HG03571 (cell line): Measurements from ENCODE around the gene TMEM191B.
"Not testable (repeated sequence)": the region's sequence is repeated elsewhere in the genome, so short reads cannot be mapped to it uniquely, and the experiment has no call there.

ENCODE experiments used
- ATAC-seq: cut with Tn5 transposase; IDR thresholded peaks from one replicate; pipeline ENCODE4 v1.9.1; 2021; ENCODE audit not compliant: unreplicated experiment

The TMEM191B gene

GRCh38 chr22:18527752-18528596 is at the start of gene TMEM191B:
TMEM191B (plus strand) TSS chr22:18527802; CDS start chr22:18527981, 179 bp downstream.
- peak; percentile 18 for ATAC-seq

DNA sequence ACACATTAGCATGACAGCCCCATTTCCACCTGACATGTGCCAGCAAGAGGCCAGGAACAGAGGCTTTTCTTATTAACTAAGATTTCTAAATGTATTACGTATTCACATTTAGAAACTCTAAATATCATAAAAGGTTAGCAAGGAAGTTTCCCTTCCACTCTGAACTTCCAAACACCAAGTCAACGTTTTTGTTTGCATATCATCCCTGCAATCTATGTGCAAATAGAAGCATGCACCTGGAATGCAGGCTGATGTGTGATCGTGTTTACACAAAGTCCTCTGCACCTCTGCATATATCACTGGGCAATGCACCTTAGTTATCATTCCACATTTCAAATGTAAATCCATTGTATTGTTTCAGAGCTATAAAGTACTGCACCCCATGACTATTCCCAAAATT is 31.4 kb upstream of the TMEM191B start:
- ATAC-seq = not testable (repeated sequence)

- not testable (repeated sequence) for ATAC-seq
These were observed 16.3 kb upstream of the TMEM191B start for GRCh38 chr22:18511327-18511726.

- ATAC-seq = not testable (repeated sequence)
These were observed 15.2 kb upstream of the TMEM191B start for GRCh38 chr22:18512378-18512777.

GRCh38 chr22:18513454-18513853 is 14.1 kb upstream of the TMEM191B start:
- not testable (repeated sequence) for ATAC-seq

GRCh38 chr22:18518061-18518460 is 9.5 kb upstream of the TMEM191B start, which contains the start of gene GGTLC3:
GGTLC3 (minus strand) TSS chr22:18518161; CDS start chr22:18517897, 264 bp downstream.
- not testable (repeated sequence) for ATAC-seq

GRCh38 chr22:18522762-18523161 is 4.8 kb upstream of the TMEM191B start:
- not testable (repeated sequence) for ATAC-seq

DNA sequence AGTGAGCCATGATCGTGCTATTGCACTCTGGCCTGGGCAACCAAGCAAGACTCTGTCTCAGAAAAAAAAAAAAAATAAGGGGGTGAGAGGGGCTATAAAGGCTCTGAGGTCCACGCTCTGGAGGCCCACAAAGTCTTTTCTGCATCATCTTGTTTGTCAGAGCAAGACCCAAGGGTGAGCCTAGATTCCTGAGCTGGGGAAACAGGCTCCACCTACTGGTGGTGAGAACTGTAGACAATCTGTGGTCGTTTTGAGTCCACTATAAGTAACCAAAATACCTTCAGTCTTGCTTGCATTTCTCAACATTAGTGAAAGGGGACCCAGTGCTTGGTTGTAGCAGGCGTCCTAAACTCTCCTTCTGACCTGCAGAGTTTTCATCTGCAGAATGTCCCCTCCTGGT is 4.3 kb upstream of the TMEM191B start:
- ATAC-seq = not testable (repeated sequence)

DNA sequence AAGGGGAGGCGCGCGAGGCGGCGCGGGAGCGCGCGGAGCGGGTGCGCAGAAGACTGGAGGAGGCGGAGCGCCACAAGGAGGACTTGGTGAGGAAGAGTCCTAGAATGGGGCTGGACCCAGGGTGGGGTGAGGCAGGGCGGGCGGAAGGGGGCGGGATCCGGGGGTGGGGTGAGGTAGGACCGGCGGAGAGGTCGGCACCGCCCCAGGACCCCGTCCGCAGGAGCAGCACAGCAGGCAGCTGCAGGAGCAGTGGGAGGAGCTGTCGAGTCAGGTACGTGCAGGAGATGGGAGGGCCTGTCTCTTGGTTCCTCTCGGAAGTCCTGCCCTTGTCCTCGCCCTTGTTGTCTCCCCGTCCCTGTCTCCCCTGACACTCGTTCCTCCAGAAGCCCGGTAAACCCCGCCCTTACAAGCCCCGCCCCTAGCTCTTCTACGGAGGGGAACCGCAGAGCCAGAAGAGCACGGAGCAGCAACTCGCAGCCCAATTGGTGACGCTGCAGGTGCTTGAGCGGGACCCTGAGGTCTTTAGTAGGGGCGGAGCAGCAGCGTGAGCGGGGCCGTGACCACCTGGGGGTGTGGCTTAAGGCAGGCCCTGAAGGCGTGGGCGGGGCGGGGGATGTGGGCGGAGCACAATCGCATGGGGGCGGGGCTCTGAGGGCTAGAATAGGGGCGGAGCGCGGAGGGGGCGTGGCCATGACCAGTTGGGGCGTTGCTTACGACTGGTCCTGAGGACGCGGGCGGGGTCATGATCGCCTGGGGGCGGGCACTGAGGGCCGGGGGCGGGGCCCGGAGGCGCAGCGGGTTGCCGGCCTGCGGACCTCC is 1.2 kb downstream of the TMEM191B start:
- peak; percentile 74 for ATAC-seq

DNA sequence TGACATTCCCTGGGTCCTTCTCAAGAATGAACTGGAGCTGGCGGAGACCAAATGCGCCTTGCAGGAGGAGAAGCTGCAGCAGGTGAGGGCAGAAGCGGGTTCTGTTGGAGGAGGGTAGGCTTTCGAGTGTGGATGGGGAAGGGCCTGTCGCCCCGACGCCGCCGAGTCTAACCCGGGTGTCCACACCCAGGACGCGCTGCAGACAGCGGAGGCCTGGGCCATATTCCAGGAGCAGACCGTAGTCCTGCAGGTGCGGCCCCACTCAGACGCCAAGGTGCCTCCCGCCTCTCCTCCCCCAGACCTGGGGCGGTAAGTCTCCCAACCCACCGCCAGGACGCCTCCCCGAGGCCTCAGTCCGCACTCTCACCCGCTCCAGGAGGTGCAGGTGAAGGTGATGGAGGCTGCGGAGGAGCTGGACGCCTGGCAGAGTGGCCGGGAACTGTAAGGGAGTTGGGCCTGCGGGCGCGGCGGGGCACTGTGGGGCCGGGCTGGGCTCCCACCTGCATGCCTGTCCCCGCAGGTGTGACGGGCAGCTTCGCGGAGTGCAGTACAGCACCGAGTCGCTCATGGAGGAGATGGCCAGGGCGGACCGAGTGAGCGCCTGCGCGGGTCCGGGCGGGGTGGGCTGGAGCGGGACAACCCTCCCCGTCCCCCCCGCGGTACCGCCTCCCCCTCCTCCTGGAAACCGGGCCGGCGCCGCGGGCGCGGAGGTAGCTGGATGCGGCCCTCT is 2.0 kb downstream of the TMEM191B start:
- peak; percentile 20 for ATAC-seq

DNA sequence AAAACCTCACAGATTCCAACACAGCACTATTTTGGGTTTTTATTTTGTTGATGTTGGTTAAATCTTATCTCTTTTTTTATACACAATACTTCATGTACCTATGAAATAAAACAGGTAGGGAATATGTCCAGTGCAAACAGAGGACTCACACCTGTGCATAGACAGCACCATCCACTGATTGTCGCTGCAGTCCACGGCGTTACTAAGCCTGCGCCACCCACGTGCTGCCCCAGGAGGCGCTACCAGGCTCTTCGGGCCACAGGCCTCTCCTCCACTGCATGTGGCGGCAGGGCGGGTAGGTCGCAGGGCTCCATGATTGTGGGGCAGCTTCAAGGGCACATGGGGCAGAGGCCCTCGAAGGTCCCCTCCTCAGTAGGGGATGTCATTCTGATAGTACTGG is 6.0 kb downstream of the TMEM191B start:
- ATAC-seq = not testable (repeated sequence)

DNA sequence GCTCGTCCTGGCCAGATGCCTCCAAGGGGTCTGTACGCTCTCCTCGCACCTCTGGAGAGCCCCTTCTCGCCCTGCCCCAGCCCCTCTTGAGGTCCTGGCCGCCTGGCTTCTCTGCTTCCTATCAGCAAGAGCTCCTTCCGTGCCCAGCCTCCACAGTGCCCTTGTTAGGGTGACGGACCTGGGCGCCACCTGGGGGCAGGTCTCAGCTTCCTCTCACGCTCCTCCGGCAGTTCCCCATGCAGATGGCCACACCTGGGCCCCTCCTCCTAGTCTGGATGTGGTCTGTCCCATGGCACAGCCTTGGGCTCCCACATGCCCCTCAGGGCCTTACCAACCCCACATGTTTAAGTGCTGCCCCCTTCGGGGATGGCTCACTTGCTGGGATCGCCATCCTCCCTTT is 6.7 kb downstream of the TMEM191B start:
- ATAC-seq = not testable (repeated sequence)

DNA sequence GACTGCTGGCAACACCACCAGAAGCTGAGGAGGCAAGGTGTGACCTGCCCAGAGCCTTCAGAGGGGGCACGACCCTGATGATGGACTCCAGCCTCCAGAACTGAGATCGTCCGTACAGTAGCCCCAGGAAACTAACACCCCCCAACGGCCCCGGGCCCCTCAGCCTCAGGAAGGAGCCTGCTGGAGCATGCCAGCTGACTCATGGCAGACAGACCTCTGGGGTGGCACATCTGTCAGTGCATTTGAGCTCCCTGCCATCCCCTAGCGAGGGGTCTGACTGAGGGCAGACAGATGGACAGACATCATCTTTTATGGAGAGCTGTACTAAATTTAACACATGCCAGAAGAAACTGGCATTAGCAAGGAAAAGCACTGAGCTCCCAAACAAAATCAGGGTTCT is 12.4 kb downstream of the TMEM191B start:
- not testable (repeated sequence) for ATAC-seq

- not testable (repeated sequence) for ATAC-seq
These were observed 15.8 kb downstream of the TMEM191B start for GRCh38 chr22:18543400-18543799.

DNA sequence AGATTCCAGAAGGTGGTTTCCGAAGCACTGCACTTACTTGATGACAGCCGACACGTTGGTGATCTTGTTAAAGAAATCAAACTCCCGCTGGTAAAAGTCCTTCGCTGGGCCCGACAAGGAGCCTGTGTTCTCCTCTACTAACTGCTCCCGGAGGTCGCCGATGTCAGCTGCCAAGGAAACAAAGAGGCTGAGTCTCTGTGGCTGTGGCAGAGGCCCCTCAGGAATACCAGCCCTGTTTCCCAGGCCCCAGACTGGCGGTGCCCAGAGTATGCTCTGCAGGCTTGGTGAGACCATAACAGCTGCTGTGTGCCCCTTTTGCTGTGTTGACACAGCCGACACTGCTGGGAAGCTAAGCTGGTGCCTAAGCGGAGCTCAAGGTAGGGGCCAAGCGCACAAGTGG is 17.0 kb downstream of the TMEM191B start:
- ATAC-seq = not testable (repeated sequence)

GRCh38 chr22:18549458-18550179 is 22.0 kb downstream of the TMEM191B start:
- ATAC-seq = not testable (repeated sequence)

DNA sequence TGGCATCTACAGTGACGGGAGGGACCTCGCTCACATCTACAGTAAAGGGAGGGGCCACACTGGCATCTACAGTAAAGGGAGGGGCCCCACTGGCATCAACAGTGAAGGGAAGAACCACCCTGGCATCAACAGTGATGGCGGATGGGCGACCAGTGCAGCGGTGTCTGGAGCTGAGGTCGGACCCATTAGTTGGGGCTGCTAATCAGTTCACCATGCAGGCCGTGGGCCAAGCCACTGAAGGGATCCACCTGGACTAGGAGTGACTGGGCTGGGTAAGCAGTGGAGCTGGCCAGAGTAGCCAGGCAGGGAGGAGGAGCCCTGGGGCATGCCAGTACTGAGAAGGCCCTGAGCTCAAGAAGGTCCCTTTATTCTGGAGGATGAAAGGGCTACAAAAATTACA is 23.4 kb downstream of the TMEM191B start:
- ATAC-seq = not testable (repeated sequence)

GRCh38 chr22:18552839-18553597 is 25.4 kb downstream of the TMEM191B start:
- ATAC-seq = not testable (repeated sequence)
